GM18519 (cell line): ENCODE measurements around the gene SLFN14.
"Not testable (repeated sequence)": the region's sequence is repeated elsewhere in the genome, so short reads cannot be mapped to it uniquely, and the experiment has no call there.

ENCODE experiments used
- ATAC-seq: cut with Tn5 transposase; IDR thresholded peaks from one replicate; pipeline ENCODE4 v1.9.1; 2021; ENCODE audit warnings: mild to moderate bottlenecking, moderate library complexity; ENCODE audit not compliant: unreplicated experiment, low FRiP score

SLFN14 gene

DNA sequence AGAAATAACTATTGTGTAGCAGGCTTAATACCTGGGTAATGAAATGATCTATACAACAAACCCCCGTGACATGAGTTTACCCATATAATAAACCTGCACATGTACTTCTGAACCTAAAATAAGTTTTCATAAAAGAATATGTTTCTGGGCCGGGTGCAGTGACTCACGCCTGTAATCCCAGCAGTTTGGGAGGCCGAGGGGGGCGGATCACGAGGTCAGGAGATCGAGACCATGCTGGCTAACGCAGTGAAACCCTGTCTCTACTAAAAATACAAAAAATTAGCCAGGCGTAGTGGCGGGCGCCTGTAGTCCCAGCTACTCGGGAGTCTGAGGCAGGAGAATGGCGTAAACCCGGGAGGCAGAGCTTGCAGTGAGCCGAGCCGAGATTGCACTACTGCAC, 2.6 kb upstream of the SLFN14 start:
- not testable (repeated sequence) for ATAC-seq

DNA sequence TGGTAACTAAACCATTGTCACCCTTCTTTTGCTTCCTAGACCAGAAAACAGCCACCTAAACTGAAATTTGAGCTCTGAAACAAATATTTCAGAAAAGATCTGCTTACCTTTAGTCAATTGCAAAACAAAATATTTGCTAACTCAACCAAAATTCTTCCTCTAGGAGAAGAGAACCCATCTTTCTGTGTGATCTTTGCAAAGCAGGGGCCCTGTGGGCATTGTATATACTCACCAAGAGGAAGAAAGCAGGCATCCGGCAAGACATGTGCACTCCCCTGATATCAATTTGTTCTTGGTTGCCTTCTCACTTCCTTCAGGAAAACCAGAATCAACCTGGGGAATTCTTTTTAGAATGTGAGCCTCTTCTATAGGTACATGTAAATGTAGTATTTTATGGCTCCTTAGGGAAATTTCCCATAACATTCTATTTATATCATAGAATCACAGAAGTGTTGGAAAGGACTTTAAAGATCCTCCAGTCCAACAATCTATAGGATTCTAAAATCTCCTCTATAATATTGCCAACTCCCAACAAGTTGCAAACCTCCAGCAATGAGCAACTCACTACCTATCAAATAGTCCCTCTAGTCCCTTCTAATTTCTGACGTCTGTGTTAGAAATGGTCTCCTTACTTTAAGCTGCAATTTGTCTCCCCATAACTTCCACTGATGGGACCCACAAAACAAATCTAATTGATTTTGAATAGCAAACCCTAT, 966 bp downstream of the SLFN14 start:
- no peak for ATAC-seq

DNA sequence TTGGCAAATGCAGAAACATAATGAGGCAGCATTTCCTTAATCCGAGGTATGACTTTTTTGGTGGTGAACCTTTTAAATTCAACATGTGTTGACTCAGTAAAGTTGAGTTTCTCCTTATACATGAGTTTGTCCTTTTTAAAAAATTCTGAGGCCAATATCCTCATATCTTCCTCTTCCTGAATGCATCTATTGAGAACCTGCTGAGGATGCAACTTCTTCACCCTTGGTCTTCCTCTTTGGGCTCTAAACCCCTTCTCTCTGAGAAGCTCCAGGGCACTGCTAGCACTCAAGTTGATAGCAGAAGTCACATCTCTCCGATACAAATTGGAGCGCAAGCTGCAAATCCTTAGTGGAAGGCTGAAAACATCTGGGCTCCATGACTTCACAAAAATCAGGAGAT, 3.3 kb downstream of the SLFN14 start:
- no peak for ATAC-seq

DNA sequence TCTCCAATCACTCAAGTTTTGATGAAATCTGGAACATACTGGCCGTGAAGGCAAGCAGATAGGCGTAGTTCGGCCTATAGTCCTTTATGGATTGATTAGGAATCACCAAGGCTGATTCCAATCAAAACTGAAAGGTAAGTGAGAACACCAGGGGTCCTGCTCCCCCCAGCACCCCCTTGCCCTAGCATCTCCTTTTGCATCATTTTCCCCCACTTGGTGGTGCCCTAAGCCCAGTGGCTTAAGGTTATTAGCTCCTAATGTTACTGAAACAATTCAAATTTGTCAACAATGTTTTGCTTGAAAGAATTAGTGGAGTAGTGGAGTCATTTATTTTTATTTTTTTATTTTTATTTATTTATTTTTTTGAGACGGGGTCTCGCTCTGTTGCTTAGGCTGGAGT, 4.9 kb downstream of the SLFN14 start:
- ATAC-seq, result no peak

DNA sequence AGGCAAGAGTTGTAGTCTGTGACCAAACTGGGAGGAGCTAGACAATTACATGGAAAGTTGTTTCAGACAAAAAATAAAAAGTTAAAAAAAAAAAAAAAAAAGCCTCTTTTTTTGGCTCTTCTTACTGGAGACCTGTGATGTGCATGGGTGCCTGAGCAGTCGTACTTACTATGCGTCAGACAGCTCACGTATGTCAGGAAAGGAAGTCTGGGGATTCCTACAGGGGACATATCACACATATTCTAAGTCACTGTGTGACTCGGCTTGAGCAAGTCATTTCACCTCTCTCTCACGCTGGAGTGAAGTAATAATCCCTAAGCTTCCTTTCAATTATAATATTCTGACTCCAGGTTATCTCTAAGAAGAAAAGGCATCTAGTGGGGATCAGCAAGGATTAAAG, 6.0 kb downstream of the SLFN14 start:
- ATAC-seq, result no peak

DNA sequence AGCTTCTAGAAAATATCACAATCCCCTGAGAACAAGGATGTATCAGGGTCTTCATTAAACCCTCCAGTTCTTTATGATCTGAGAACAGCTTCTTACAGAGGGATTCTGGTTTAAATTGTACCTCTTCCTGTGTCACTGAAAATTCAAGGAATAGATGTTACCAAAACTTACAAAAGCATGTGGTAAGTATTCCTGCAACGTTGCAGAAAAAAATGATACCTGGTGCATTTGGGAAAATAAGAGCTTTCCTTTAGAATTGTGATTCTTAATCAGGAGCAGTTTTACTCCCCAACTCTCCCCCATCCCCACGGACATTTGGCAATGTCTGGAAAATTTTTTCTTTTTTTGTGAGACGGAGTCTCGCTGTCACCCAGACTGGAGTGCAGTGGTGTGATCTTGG, 7.3 kb downstream of the SLFN14 start:
- no peak for ATAC-seq

DNA sequence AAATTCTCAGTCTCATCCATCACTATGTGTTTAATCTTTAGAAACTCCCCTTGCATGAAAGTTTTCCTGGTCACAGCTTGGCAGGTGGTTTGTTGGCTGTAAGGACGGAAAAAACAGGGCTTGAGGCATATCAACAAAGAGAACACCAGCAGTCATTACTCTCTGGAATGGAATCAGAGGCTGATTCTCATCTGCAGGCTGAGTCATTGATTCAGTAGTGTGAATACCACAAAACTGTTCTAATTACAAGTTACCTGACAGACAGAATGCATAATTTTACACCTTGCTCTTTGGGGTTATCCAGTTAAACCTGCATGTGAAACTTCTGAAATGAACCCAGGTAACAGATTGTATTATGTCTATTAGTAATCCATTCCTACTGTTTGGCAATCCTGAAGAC, 11.6 kb downstream of the SLFN14 start:
- no peak for ATAC-seq

DNA sequence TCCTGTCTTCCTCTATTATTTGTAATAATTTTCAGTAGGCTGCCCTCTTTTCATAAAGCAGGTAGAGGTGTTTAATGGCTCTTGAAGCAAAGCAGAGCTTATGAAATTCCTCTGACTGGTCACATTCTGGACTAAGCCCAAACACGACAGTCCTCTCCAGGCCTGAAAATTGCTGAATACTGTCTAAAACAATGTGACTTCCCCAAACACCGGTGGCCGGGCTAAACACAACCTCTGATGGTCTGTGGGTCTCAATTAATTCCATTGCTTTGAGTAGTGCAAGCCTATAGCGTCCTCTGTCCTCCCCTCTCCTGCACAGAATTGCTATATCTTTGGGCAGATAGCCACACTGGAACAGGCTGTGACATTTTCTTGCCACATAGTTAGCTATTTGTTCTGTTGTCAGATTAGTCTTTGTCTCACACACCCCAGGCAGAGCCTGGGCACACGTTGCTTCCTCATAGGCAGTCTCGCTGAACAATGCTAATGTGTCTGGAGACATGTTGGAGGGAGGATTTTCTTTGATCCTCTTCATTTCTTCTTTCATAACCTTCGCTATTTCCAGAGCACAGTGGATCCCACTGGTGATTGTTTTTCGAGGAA, 12.3 kb downstream of the SLFN14 start:
- ATAC-seq, result no peak

DNA sequence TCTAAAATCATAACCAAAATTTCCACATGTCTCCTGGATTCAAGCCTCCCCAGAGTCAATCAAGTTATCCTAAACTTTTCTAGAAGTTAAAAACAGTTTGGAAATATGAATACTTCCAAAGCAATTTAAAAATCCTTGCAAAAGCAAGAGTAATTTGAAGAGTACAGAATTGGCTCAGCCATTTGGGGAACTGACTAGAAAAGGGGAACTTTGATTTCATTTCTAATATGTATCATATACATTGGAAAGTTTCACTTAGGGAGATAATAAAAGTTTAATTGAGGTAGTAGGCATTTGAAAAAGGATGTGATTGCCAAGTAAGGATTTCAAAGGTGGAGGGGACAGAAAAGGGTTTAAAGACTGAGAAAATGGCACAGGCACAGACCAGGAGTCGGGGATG, 14.1 kb downstream of the SLFN14 start:
- no peak for ATAC-seq

DNA sequence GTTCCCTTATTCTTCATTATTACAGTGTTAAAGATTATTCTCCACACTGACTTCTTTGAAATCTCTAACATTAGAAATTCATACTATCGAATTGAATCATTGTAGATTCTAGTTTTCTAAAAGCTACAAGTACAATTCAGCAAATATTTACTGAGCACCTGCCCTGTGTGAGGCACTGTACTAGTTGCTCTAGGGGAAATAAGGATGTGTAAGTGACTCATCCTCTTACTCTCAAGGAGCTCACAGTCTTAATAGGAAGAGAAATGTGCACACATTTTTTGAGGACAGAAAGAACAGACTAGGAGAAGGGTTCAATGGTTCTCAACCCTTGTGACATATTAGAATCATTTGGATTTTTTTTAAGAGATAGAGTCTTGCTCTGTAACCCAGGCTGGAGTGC, 15.5 kb downstream of the SLFN14 start:
- ATAC-seq, result no peak

DNA sequence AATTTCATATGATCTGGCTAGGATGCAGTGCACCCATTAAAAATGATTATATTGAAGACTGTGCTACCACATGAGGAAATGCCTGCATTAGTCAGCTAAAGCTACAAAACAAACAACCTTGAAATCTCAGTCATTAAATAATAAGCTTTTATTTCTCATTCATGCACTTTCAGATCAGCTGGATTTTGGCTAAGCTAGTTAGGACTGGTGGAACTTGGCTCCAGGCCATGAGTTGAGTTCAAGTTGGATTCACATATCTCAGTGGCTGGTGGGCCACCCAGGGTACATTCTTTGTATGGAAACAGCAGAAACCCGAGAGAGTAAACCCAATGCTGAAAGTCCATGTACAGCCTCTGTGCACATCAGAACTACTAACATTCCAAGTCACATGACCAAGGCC, 16.8 kb downstream of the SLFN14 start:
- no peak for ATAC-seq

DNA sequence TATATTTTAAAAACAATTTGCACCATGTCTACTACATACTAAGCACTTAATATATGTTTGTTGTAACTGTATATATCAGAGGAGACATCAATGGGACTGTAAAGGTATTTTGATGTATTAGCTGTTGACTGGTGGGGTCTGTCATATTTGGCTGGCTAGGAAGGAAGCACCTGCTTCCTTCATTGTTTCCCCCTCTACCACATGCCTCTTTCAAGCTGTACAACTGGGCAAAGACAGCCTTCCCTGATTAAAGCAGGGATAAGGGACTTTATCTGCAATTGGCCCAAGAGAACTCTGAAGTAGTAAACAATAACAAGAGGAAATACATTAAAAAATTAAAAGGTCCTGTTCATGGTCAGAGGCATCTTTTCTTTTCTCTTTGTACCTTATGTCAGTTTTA, 17.6 kb downstream of the SLFN14 start:
- no peak for ATAC-seq

DNA sequence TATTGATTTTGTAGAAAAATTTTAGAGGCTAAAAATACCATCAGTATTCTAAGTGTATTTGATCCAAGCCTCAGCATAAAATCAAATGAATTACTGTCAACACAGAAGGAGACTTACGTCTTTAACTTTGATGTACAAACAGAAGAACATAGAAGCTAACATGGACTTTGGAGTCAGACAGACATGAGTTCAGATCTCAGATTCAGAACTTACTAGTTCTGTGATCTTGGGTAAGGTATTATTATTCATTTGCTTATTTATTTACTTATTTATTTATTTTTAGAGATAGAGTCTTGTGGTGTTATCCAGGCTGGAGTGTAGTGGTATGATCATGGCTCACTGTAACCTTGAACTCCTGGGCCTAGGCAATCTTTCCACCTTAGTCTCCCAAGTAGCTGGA, 19.2 kb downstream of the SLFN14 start:
- no peak for ATAC-seq

DNA sequence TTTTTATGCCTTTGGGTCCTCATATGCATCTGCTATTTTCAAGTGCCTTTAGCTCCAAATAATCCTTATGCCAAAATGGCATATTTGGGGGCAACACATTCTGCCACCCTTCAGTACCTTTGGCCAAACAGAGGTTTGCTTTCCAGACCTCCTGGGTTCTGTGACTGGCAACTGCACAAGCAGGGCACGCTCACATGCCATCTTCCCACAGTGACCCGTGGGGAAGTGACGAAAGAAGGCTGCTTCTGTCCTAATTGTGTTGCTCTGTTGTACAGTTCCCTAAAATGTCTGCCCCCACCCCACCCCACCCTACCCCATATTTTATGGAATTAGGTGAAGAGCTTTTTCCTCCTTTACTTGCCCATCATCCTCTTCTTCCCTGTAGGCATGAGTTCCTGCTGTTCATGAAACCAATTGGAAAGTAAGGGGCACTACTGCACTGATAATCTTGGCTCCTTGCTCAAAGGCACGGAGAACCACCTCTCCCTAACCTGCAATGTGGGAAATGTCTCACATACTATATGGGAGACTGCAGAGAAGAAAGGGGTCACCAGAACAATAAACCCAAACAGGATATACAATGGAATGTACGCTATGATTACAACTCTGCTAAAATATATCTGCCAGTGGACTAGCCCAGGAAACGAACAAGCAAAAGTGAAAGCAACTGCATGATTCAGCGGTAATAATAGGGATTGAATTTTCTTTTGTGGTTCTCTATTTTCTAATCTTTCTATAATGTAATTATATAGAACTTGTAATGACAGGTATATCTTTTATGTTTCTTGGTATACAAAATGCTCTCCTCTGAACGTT, 19.8 kb downstream of the SLFN14 start:
- no peak for ATAC-seq

DNA sequence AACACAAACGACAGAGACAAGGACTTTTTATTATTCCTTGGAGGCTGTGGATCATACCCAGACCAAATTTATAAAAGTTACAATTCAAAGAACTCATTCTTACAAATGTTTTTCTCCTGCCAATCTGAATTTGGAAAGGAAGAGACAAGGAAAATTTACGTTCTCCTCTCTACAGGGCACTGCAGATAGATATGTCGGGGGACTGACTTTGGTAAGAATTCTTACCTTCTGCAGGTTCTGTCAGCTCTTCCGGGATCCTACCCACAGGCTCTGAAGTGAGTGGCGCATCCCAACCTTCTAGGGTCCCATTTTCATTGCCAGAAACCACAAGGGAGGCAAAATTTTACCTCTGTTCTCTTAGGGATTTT, 21.0 kb downstream of the SLFN14 start:
- ATAC-seq, result no peak

DNA sequence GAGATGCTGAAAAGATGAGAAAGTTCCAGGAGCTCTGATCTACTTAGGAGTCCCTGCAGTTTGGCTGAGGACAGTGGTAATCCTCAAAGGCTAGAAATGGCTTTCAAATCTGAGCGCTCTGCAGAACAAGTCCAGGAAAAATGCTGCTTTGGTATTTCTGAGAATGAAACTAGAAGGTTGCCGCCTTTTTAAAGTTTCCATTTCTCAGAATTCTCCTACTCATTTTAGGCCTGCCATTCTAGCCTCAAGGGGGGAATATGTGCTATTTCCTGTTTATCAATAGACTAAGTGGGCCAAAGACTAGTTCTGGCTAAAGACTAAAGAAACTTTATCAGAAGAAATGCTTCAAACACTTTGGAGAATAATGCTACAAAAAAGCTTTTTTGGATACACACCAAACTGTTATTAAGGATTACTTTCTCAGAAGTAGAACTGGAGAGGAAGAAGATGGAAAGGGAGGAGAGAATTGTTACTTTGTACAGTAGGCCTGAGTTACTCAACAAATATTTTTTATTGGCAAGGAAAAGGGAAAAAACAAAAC, 22.9 kb downstream of the SLFN14 start, which contains the start of gene SLFN12L:
Gene SLFN12L (minus strand): TSS at position 78 of the 541 bp plus-strand sequence. CDS start 15,314 bp downstream, outside the sequence.
- no peak for ATAC-seq

DNA sequence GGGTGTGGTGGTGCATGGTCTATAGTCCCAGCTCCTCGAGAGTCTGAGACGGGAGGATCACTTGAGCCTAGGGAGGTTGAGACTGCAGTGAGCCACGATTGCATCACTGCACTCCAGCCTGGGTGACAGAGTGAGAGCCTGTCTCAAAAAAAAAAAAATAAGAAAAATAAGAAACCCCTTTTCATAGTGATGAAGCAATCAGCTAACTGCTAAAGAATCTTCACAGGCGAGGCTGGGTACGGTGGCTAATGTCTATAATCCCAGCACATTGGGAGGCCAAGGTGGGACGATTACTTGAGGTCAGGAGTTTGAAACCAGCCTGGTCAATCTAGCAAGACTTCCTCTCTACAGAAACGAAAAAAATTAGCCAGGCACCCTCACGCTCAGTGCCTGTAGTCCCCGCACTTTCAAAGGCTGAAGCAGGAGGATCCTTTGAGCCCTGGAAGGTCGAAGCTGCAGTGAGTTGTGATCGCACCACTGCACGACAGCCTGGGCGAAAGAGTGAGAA, 23.9 kb downstream of the SLFN14 start:
- ATAC-seq, result no peak

DNA sequence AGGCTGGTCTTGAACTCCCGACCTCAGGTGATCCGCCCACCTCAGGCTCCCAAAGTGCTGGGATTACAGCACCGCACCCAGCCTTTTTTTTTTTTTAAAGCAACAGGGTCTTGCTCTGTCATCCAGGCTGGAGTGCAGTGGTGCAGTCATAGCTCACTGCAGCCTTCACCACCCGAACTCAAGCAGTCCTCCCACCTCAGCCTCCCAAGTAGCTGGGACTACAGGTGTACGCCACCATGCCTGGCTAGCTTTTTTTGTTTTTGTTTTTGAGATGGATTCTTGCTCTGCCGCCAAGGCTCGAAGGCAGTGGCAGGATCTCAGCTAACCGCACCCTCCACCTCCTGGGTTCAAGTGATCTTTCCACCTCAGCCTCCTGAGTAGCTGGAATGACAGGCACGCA, 25.2 kb downstream of the SLFN14 start:
- not testable (repeated sequence) for ATAC-seq

DNA sequence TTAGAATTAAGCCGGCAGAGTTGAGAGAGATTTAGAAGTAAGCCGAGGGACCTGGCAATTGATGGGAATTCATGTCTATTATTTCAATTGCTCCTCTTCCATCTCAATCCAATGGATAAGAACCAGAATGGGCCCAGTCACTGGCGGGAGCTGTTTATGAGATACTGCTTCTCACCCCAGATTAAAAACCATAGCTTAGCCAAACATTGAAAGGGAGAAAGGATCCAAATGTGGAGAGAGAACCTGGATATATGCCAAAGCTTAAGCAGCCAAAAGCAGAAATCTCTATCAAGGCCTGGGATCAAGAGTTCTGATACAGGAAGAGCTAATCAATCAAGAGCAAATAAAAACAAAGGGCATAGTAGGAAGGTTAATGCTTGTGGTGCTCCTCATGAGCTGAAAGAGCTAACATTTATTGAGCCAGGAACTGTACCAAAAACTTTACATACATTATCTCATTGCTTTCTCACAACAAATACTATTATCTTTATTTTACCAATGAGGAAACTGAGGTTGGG, 26.0 kb downstream of the SLFN14 start:
- ATAC-seq, result no peak

DNA sequence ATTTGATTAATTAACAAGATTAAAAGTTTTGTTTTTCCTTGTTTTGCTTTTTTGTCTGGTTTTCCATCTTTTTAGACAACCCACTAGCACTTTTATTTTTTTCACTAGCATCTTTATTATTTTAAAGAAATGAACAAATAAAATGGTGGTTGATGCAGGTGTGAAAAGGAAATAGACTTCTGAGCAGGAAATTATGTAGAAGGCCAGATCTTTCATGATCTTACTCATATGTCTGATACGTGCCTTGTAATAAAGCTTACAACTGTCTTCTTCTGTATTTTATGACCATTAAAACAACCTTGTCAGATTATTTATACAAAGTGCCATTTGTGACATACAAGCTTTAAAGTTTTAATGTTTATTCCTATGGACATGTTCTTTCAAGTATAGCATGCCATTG, 29.5 kb downstream of the SLFN14 start:
- ATAC-seq, result no peak

DNA sequence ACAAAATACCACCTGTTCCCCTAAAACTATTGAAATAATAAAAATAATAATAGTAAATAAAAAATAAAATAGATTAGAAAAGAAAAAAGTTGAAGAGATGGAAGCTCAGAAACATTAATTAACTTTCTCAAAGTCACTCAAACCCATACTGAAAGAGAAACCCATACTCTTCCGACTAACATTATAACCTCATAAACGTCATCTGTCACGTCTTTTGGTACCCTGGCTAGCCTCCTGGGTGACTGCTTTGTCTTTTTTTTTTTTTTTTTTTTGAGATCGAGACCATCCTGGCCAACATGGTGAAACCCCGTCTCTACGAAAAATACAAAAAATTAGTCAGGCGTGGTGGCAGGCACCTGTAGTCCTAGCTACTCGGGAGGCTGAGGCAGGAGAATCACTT, 30.8 kb downstream of the SLFN14 start:
- ATAC-seq, result no peak
